ENCODE measurements around the gene KBTBD2. TPM values are rescaled to one million over a fixed set of nuclear protein-coding genes. Genes with fewer than 3 reads are reported as not detected.
A peak's percentile ranks its signal among the peaks of the same experiment; 100 is the strongest.

KBTBD2 gene
- total RNA-seq, 1 donor from 2014 or later, result 35.0 TPM

DNA sequence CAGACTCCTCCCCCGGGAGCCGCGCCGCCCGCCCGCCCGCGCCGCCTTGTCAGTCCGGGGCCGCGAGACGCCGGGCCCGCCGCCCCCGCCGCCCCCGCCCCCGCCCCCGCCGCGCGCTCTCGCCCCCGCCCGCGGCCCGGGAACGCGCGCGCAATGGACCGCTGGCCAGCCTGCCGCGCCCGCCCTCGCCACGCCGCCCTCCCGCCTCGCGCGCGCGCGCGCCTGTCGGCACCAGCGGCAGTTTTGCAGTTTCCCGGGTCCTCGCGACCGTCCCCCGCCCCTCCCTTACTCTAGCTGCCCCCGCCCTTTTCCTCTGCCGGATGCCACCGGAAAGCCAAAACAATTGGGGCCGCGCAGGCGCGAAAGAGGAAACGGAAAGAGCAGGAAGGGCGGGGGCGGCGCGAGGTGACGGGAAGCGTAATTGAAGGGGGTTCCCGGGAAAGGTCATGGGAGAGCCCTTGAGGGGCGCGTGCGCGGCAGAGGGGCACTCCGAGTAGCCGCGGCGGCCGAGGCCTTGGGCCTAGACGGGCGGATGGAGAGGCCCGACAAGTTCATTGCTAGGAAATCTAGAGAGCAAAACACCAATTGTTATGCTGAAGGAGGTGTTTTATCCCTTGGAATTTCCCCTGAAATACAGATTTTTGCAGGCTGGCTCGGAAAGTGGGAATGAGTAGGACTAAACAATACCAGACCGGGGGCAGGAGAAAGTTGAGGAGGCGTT, 400 bp upstream of the KBTBD2 start:
- Histone ChIP-seq H3K27me3 (ENCODE audit: control insufficient read depth, insufficient read depth, low read length) (no peaks in the 10 kb centered on the region), H3K4me3 (ENCODE audit: low read depth, low read length) (peak overlapping the region; percentile 92), H3K36me3 (ENCODE audit: control insufficient read depth, insufficient read depth, low read length) (no peaks in the 10 kb centered on the region)
- TF ChIP-seq, protein P1, sequence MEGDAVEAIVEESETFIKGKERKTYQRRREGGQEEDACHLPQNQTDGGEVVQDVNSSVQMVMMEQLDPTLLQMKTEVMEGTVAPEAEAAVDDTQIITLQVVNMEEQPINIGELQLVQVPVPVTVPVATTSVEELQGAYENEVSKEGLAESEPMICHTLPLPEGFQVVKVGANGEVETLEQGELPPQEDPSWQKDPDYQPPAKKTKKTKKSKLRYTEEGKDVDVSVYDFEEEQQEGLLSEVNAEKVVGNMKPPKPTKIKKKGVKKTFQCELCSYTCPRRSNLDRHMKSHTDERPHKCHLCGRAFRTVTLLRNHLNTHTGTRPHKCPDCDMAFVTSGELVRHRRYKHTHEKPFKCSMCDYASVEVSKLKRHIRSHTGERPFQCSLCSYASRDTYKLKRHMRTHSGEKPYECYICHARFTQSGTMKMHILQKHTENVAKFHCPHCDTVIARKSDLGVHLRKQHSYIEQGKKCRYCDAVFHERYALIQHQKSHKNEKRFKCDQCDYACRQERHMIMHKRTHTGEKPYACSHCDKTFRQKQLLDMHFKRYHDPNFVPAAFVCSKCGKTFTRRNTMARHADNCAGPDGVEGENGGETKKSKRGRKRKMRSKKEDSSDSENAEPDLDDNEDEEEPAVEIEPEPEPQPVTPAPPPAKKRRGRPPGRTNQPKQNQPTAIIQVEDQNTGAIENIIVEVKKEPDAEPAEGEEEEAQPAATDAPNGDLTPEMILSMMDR (IDR thresholded peaks at IDR 0.05; ENCODE audit: insufficient read depth, low read length, poor library complexity, severe bottlenecking), result no peak
- DNase-seq (ENCODE audit: low read depth), result peak; percentile 65

DNA sequence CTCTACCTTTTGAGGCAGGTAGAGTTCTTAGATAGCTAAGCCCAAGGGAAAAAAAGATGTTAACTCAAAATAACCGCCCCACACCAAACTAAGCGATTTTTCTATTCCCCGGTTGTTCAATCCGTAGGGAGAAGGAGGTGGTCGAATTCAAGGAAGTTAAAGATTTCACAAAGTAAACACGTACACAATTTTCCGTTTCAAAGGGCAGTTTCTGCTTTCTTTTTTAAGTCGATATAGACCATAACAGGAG, 842 bp downstream of the KBTBD2 start:
- no peaks in the 10 kb centered on the region for H3K36me3 ChIP-seq (ENCODE audit: control insufficient read depth, insufficient read depth, low read length)
- TF ChIP-seq, protein P1 (IDR thresholded peaks at IDR 0.05; ENCODE audit: insufficient read depth, low read length, poor library complexity, severe bottlenecking), result no peak
- H3K4me3 ChIP-seq (ENCODE audit: low read depth, low read length), result peak overlapping the region; percentile 92
- no peaks in the 10 kb centered on the region for H3K27me3 ChIP-seq (ENCODE audit: control insufficient read depth, insufficient read depth, low read length)
- DNase-seq (ENCODE audit: low read depth), result no peak

DNA sequence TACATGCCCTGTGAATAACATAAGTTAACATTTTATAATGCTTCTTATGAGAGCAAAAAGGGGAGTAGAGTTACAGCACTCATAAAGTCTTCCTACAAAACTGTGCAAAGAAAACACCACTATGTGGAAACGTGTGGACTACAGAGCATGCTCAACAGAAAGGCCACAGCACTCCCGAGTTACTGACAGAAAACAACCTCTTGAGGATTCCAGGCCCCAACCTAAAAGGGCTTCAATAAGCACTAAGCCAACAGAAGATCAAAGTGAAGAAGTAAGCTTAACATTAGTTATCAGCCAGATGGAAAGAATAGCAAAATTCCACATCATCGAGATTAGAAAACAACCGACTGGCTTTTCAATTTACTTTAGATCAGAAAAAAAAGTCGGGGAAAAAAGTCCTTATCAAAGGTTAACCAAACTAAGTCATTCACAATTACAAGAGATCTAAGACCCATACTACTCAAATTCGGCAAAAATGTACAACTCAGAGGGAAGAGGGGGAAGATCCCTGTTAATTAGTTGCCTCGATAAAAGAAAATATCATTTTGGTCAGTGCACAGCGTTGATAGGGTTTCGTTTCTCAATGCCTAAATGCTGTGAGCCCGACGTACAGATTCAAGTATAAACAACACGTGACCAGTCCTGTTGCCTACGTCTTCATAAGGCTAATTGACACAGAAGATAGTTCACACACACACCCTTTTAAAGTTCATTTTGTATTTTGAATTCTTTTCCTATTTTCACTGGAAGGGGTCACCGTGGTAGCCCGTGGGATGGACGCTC, 1.4 kb downstream of the KBTBD2 start:
- Histone ChIP-seq H3K36me3 (ENCODE audit: control insufficient read depth, insufficient read depth, low read length) (no peaks in the 10 kb centered on the region), H3K4me3 (ENCODE audit: low read depth, low read length) (peak overlapping the region; percentile 92), H3K27me3 (ENCODE audit: control insufficient read depth, insufficient read depth, low read length) (no peaks in the 10 kb centered on the region)
- TF ChIP-seq, protein P1 (IDR thresholded peaks at IDR 0.05; ENCODE audit: insufficient read depth, low read length, poor library complexity, severe bottlenecking), result no peak
- no peak for DNase-seq (ENCODE audit: low read depth)

DNA sequence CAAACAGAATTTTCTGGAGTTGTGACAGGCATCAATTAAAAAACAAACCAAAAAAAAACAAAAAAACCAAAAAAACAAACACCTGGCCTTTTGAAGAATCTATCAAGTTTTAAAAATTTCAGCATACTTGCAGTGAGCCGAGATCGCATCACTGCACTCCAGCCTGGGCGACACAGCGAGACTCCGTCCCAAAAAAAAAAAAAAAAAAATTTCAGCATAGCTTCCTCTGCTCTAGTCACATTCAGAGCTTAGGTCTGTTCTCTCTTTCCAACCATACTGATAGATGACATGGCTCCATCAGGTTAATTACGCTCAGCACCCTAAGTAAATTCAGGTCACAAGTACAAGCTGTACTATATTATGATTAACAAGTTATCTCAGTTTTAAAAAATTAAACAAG, 3.1 kb downstream of the KBTBD2 start:
- no peak for DNase-seq (ENCODE audit: low read depth)
- no peaks in the 10 kb centered on the region for H3K36me3 ChIP-seq (ENCODE audit: control insufficient read depth, insufficient read depth, low read length)
- H3K4me3 ChIP-seq (ENCODE audit: low read depth, low read length), result no peak overlapping the region
- TF ChIP-seq, protein P1 (IDR thresholded peaks at IDR 0.05; ENCODE audit: insufficient read depth, low read length, poor library complexity, severe bottlenecking), result no peak
- no peaks in the 10 kb centered on the region for H3K27me3 ChIP-seq (ENCODE audit: control insufficient read depth, insufficient read depth, low read length)

DNA sequence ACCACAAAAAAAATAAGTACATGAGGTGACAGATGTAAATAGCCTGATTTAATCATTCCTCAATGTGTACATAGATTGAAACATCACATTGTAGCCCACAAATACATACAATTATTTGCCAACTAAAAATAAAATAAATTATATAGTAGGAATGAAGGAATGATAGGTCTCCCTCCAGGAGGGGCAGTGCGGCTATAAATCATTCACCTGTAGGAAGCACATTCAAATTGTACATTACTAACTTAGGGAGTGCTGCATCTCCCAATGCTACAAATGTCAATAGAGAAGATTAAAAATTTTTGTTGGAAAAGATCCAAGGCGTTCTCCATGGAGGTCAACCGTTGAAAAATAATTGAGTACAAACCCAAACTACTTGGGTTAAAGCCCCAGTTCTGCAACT, 4.2 kb downstream of the KBTBD2 start:
- Histone ChIP-seq H3K27me3 (ENCODE audit: control insufficient read depth, insufficient read depth, low read length) (no peaks in the 10 kb centered on the region), H3K36me3 (ENCODE audit: control insufficient read depth, insufficient read depth, low read length) (no peaks in the 10 kb centered on the region), H3K4me3 (ENCODE audit: low read depth, low read length) (no peak overlapping the region)
- DNase-seq (ENCODE audit: low read depth), result no peak
- TF ChIP-seq, protein P1 (IDR thresholded peaks at IDR 0.05; ENCODE audit: insufficient read depth, low read length, poor library complexity, severe bottlenecking), result no peak
